Measurements from ENCODE around the gene MED12L.
"Not testable (repeated sequence)": the region's sequence is repeated elsewhere in the genome, so short reads cannot be mapped to it uniquely, and the experiment has no call there.

Gene MED12L

DNA sequence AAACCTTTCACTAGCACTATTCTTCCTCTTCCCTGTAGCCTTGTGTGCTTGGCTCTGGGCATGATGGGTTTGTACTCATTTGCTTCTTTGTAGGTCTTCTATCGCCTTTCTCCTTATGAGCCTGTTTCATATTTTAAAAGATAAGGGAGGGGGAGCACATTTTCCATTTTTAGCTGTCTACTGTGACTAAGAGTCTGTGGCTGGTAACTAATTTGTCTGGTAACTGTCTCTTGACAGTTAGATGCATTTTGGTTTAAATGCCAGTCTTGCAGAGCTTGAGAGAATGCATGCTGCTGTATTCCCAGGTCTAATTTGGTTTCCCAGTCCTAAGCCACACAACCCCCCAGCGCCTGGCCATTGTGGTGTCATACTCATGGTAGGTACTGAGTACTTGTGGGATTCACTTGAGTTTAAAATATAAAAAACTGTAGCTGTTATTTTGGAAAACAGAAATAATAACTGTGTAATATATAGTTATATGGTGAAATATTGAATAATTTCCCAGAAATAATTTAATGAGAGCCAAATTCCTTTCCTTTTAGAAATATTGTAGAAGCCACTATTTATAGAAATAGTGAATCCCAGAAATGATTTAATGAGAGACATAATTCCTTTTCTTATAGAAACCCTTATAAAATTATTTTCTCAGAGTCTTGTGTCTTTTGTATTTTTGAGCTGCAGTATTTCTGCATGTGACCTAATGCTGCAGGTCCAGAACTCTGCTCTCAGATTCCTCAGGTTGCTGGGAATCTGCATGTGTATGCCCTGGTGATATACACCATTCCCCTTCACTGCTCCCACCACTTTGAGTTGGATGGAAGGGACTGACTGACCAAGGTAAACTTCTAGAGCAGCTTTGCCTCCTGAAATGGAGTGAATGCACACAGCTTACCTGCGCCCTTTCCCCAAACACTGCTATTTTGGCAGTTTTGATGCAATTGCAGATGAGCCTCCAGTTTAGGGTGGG is 131.5 kb downstream of the MED12L start:
- DNase-seq, result no peak

- no peak for DNase-seq
These were observed 132.7 kb downstream of the MED12L start for GRCh38 chr3:151218136-151218535.

GRCh38 chr3:151219056-151219455 is 133.6 kb downstream of the MED12L start:
- no peak for DNase-seq

GRCh38 chr3:151224268-151224866 is 138.9 kb downstream of the MED12L start:
- DNase-seq, result no peak

GRCh38 chr3:151225040-151225975 is 139.8 kb downstream of the MED12L start:
- DNase-seq, result no peak

GRCh38 chr3:151226088-151226563 is 140.7 kb downstream of the MED12L start:
- DNase-seq, result no peak

DNA sequence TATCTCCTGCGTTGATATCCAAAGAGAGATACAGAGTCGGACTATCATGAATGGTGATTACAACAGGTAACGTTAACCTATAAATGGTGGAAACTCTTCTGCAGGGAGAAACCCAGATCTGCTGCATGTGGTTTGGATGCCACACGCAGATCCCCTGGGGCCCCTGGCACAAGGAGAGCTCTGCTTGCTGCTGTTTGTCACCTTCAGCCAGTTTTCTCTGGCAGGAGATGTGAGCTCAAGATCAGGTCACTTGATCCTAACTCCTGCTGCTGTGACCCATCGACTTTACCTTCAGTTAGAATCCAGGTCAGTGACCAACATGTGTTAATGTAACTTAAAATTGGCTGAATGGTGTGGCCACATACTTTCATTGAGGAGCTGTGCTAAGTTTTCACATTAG is 141.4 kb downstream of the MED12L start:
- DNase-seq, result no peak

- DNase-seq, result no peak
These were observed 141.9 kb downstream of the MED12L start for GRCh38 chr3:151227266-151227806.

DNA sequence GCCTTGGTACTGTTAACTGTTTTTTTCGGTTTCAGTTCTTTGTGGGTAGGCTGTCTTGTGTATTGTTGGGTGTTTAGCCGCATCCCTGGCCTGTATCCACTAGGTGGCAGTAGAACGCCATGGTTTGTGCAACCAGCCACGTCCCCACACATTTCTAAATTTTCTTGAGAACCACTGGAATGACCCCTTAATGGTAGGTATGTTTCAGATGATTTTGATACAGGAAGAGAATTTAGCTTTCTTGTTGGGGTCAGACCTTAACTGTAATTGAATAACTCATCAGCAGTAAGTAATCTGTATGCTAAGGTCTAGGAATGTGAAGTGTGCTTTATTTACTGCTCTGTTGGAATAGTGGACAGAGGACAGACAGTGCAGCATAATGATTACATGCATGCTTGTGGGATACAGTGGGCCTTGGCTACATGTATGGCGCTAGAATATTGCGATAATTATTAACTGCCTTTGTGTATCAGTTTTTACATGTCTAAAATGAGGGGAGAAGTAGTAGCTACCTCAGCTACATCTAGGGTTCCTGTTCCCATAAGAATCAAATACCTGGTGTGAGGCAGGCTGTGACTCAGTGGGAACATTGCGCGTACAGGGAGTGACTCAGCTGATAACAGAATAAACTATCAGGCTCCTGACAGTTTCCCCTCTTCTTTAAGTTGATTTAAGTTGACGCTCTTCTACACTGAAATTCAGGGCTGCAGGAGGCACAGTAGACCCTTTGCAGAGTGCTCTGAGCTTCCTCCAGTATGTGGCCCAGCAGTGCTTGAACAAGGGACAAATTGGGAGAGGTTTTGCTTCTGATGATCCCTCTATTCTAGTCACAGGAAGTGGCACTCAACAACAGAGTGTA is 142.6 kb downstream of the MED12L start:
- no peak for DNase-seq

- DNase-seq, result no peak
These were observed 143.2 kb downstream of the MED12L start for GRCh38 chr3:151228666-151229040.

GRCh38 chr3:151230646-151231045 is 145.2 kb downstream of the MED12L start:
- DNase-seq, result no peak

GRCh38 chr3:151232403-151232802 is 146.9 kb downstream of the MED12L start:
- DNase-seq, result not testable (repeated sequence)

- DNase-seq, result no peak
These were observed 147.5 kb downstream of the MED12L start for GRCh38 chr3:151232991-151233390.

GRCh38 chr3:151234825-151235224 is 149.4 kb downstream of the MED12L start:
- DNase-seq, result no peak

DNA sequence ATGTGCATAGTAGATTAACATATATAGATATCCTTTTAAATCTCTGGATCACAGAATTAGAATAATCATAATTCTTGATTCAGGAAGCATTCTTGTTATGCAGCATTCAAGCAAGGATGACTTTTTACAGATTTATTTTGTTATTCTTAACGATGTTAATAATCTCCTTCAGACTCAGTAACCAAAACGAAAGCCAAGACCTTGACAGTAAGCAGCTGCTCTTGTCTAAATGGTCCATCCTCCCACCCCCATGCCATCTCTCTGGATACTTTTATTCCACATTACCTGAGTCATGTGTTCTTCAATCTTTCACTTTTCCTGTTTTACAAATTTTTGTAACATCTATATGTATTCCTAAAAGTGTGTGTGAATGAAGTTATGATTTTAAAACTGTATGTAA is 150.9 kb downstream of the MED12L start:
- no peak for DNase-seq

DNA sequence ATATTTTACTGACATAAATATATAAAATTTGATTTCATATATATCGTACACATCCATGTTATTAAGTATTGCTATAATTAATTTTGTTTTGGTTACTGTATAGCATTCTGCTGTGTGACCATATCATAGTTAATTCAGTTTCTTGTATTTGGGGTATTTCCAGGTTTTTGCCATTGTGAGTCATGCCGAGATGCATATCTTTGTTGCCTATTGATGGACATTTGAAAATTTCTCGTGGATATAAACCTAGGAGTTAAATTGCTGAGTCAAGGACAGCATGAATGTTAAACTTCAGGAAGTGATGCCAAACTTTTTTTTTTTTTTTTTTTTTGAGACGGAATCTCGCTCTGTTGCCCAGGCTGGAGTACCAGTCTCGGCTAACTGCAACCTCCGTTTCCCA is 151.3 kb downstream of the MED12L start:
- no peak for DNase-seq

GRCh38 chr3:151242006-151242405 is 156.5 kb downstream of the MED12L start:
- not testable (repeated sequence) for DNase-seq

DNA sequence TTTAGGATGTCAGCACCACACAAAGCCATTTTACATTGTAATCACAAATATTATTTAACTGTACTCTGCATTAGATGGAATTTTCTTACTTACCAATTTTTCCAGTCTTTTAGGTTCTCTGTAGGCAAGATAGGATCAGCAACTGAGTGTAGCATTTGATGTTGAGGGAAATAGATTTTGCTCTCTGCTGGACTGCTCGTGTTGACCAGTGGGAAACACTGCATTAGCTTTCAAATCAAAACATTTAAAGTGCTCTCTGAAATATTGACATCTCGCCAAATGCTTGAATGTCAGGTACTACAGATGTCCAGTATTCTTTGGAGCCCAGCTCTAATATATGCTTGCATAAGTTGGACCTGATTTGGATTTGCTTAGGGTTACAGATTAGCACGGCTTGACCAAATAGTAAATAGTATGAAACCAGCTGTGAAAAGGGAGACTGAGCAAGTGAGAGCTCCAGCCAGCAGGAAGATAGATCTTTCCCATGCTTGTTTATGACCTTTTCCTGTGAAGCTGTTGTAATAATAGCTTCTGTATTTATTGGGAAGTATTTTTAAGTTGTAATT is 163.4 kb downstream of the MED12L start:
- DNase-seq, result no peak

DNA sequence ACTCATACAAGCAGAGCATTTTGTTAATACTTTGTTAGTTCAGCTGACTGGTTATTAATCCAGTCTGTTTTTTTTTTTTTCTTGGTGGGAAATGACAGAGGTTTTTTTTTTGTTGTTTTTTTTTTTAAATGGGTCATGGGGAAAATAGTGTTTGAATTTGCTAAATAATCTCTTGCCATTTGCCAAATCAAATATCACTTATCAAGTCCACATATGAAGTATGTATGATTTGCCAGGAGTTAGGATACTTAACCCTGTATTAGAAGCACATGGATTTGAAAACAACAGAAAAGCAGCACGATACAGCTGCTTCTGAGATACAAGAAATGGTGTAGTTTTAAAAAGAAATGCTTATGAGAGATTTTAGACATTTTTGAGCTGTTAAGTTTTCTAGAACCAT is 171.3 kb downstream of the MED12L start:
- DNase-seq, result no peak

- DNase-seq, result no peak
These were observed 174.2 kb downstream of the MED12L start for GRCh38 chr3:151259664-151260063.

- no peak for DNase-seq
These were observed 177.5 kb downstream of the MED12L start for GRCh38 chr3:151262871-151263525.
